WI38 (cell line): Measurements from ENCODE around the gene FRMD4A.

Experiments
- H3K4me3 ChIP-seq: 2 replicates; pipeline ENCODE4 v1.5.1; 2011; ENCODE audit warnings: low read depth, mild to moderate bottlenecking, control low read depth, low read length
- CTCF ChIP-seq: IDR thresholded peaks from 2 replicates; pipeline ENCODE4 v1.5.1; 2012; ENCODE audit warnings: low read depth, mild to moderate bottlenecking, control low read depth, low read length

Gene FRMD4A

GRCh38 chr10:13920465-13920864 is 410.3 kb downstream of the FRMD4A start:
- H3K4me3 ChIP-seq = no peak overlapping the region
- TF ChIP-seq CTCF = no peak

- no peak for TF ChIP-seq CTCF
These were observed 410.7 kb downstream of the FRMD4A start for GRCh38 chr10:13920031-13920430.

DNA sequence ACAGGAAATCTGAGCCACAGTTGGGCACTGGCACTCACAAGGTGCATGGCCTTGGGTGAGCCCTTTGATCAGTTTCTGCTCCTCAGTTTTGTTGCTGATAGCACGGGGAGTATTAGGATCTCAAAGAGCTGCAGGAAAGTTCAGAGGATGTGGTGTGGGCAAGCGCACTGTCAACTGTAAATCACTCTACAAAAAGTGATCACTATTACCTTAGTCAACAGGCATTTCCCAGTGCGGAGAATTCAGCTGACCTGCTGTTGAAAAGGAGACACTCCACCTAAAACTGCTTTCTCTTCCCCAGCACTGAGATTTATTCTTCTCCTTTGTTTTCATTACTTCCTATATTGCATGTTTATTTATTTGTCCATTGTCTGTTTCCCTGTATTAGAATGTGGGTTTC is 412.9 kb downstream of the FRMD4A start:
- no peak for TF ChIP-seq CTCF
- no peak overlapping the region for H3K4me3 ChIP-seq

More at GRCh38 chr10:13920031-13920430, 410.7 kb downstream of the FRMD4A start:
- no peak overlapping the region for H3K4me3 ChIP-seq

GRCh38 chr10:13916384-13916947 is 414.3 kb downstream of the FRMD4A start:
- H3K4me3 ChIP-seq = no peak overlapping the region
- TF ChIP-seq CTCF = no peak

DNA sequence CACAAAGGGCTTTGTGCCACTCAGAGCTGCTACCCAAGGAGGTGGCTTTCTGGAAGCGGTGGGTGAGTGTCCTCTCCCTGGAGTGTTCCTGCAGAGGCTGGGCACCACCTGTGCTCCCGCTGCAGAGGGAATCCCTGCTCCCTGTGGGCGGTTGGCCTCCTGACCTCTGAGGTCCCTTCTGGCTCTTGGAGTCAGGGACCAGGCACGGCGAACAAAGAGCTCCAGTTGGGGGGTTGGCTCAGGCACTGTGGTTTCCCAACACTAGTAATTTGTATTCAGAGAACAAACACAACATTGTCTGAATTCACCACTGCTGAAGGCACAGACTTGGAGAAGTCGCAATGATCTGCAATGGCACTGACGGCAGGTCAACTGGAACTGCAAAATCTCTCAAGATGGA is 415.0 kb downstream of the FRMD4A start:
- H3K4me3 ChIP-seq = no peak overlapping the region
- no peak for TF ChIP-seq CTCF

DNA sequence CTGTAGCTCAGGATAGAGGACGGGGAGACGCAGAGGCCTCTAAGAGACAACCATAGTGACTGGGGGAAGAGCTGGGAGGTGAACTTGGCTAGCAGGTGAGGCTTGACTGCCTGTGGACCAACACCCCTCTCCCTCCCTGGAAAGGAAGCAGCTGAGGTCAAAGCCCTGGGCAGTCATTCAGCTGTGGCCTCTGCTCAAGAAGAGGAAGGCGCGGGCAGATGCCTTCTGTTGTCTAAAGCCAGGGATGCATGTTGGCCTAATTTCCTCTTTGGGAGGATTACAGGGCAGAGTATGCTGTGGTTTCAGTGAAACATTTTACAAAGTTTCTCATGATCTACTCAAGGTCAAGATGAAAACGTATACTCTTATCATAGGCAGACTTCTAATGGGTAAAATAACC is 416.8 kb downstream of the FRMD4A start:
- TF ChIP-seq CTCF = no peak

GRCh38 chr10:13911821-13912520 is 418.8 kb downstream of the FRMD4A start:
- H3K4me3 ChIP-seq = no peak overlapping the region
- TF ChIP-seq CTCF = no peak

More for the DNA sequence above, 416.8 kb downstream of the FRMD4A start:
- no peak overlapping the region for H3K4me3 ChIP-seq
